HepG2 (cell line): ENCODE results near the gene WFDC5. TPM values are rescaled to one million over a fixed set of nuclear protein-coding genes. Genes with fewer than 3 reads are reported as not detected.
A peak's percentile ranks its signal among the peaks of the same experiment; 100 is the strongest.

Experiments used
- AGO1 ChIP-seq: fragments of 200-400 bp; formaldehyde crosslinking; IDR thresholded peaks from 2 replicates; pipeline ENCODE4 v1.6.1; 2017; ENCODE audit warnings: mild to moderate bottlenecking, low read depth, low read length, moderate library complexity; ENCODE audit not compliant: poor library complexity, severe bottlenecking
- BORCS8-MEF2B ChIP-seq: sonication (generic); formaldehyde crosslinking; IDR thresholded peaks from 2 replicates; pipeline ENCODE4 v1.8.0; 2022; ENCODE audit warnings: mild to moderate bottlenecking, missing genetic modification reagents
- FLYWCH1 ChIP-seq: sonication (generic); formaldehyde crosslinking; IDR thresholded peaks from 2 replicates; pipeline ENCODE4 v1.8.1; 2023; ENCODE audit warnings: mild to moderate bottlenecking, missing genetic modification reagents
- FOXA1 ChIP-seq, 2 experiments: fragments of 450-650 bp in 1 of 2; sonication (generic) in 1 of 2; formaldehyde crosslinking in 1 of 2; IDR thresholded peaks; 2 replicates each; pipeline versions ENCODE4 v1.4.0 to v1.6.1; 2016 to 2020; ENCODE audit warnings: missing genetic modification reagents in 1 of 2
- HIC2 ChIP-seq: sonication (generic); formaldehyde crosslinking; IDR thresholded peaks from 2 replicates; pipeline ENCODE4 v1.9.0; 2022; ENCODE audit warnings: low read depth, missing genetic modification reagents
- HNF1B ChIP-seq: sonication (generic); formaldehyde crosslinking; IDR thresholded peaks from 2 replicates; pipeline ENCODE4 v1.5.1; 2020; ENCODE audit warnings: mild to moderate bottlenecking, moderate library complexity, missing genetic modification reagents
- ISX ChIP-seq: sonication (generic); formaldehyde crosslinking; conservative IDR thresholded peaks from 2 replicates; pipeline ENCODE4 v1.5.0; 2020; ENCODE audit warnings: missing genetic modification reagents
- NFE2L2 ChIP-seq: fragments of 150-350 bp; IDR thresholded peaks from 2 replicates; pipeline ENCODE4 v1.6.1; 2014; ENCODE audit warnings: low read length
- NR2F1 ChIP-seq, 2 experiments: fragments of 450-650 bp in 1 of 2; formaldehyde crosslinking in 1 of 2; IDR thresholded peaks; 2 replicates each; pipeline versions ENCODE4 v1.5.0 to v1.6.1; 2016 to 2020; ENCODE audit warnings: mild to moderate bottlenecking in 1 of 2, missing compliant biosample characterization in 1 of 2, missing genetic modification reagents in 1 of 2, moderate library complexity in 1 of 2
- PHB2 ChIP-seq: fragments of 450-650 bp; IDR thresholded peaks from 2 replicates; pipeline ENCODE4 v1.6.1; 2018; ENCODE audit not compliant: partially characterized antibody
- SNAPC2 ChIP-seq: sonication (generic); formaldehyde crosslinking; IDR thresholded peaks from 2 replicates; pipeline ENCODE4 v1.8.1; 2022; ENCODE audit warnings: mild to moderate bottlenecking, missing genetic modification reagents
- SRF ChIP-seq: IDR thresholded peaks from 2 replicates; pipeline ENCODE4 v1.6.1; 2011; ENCODE audit warnings: mild to moderate bottlenecking, low read depth, low read length, moderate library complexity
- TEAD2 ChIP-seq: sonication (generic); formaldehyde crosslinking; IDR thresholded peaks from 2 replicates; pipeline ENCODE4 v1.9.0; 2021; ENCODE audit warnings: missing genetic modification reagents
- YY1 ChIP-seq: IDR thresholded peaks from 2 replicates; pipeline ENCODE4 v1.6.1; 2011; ENCODE audit warnings: low read length, low read depth, moderate library complexity, mild to moderate bottlenecking; ENCODE audit not compliant: insufficient read depth, insufficient replicate concordance
- ZBED4 ChIP-seq: sonication (generic); formaldehyde crosslinking; IDR thresholded peaks from 2 replicates; pipeline ENCODE4 v1.4.0; 2020; ENCODE audit warnings: missing genetic modification reagents, borderline replicate concordance
- ZBTB44 ChIP-seq: sonication (generic); formaldehyde crosslinking; IDR thresholded peaks from 2 replicates; pipeline ENCODE4 v1.4.0; 2020; ENCODE audit warnings: missing genetic modification reagents
- ZMYM4 ChIP-seq: sonication (generic); formaldehyde crosslinking; IDR thresholded peaks from 2 replicates; pipeline ENCODE4 v1.8.1; 2023; ENCODE audit warnings: mild to moderate bottlenecking, missing genetic modification reagents
- ZNF10 ChIP-seq: sonication (generic); formaldehyde crosslinking; IDR thresholded peaks from 2 replicates; pipeline ENCODE4 v1.4.0; 2020; ENCODE audit warnings: mild to moderate bottlenecking, low read depth, missing genetic modification reagents, borderline replicate concordance
- ZNF614 ChIP-seq: IDR thresholded peaks from 2 replicates; pipeline ENCODE4 v1.6.1; 2018; ENCODE audit warnings: missing biosample characterization, missing genetic modification reagents, inconsistent platforms, borderline replicate concordance
- ZSCAN20 ChIP-seq: sonication (generic); formaldehyde crosslinking; IDR thresholded peaks from 2 replicates; pipeline ENCODE4 v1.4.0; 2020; ENCODE audit warnings: missing genetic modification reagents, mild to moderate bottlenecking, borderline replicate concordance
- polyA plus RNA-seq, 8 experiments: library from polyadenylated mRNA; depleted of rRNA in 3 of 8; stranded (reverse) in 7 of 8; unstranded in 1 of 8; fragments of >200 nt; fragmentation: Illumina TruSeq in 4 of 8; extraction: Trizol in 4 of 8; gene quantifications; 2 replicates each; pipeline versions ENCODE4 v1.2.1 to v1.2.3, GENCODE V29; 2011 to 2016; ENCODE audit warnings: low read depth in 4 of 8, missing spikeins in 1 of 8, mixed read lengths in 1 of 8; ENCODE audit not compliant: insufficient read depth in 1 of 8
- total RNA-seq, 5 experiments: library from RNA; depleted of rRNA; stranded (reverse); fragments of >200 nt; fragmentation: Illumina TruSeq; extraction: Trizol; gene quantifications; 2 replicates each; pipeline ENCODE4 v1.2.3, GENCODE V29; 2016; ENCODE audit warnings: low read depth in 1 of 5
- TF ChIP-seq, protein P1 (sequence below): sonication (generic); formaldehyde crosslinking; IDR thresholded peaks from 2 replicates; pipeline ENCODE4 v1.8.1; 2023; ENCODE audit warnings: mild to moderate bottlenecking, missing genetic modification reagents

Gene WFDC5
- total and polyA plus RNA-seq, 2 of the 13 experiments (the other 11 are each of a cell fraction or from before 2014, with no cell fraction given) = not detected

GRCh38 chr20:45077559-45077958 lies 37.4 kb downstream of the WFDC5 start (continued):
- TF ChIP-seq FOXA1 (IDR thresholded peaks at IDR 0.05) = no peak
- TF ChIP-seq FOXA1 (CRISPR knock-in tag; IDR thresholded peaks at IDR 0.05) = peak; percentile 13; the same call in 1 of the 2 replicates
- no peak for TF ChIP-seq TEAD2 (CRISPR knock-in tag)
- peak; percentile 80 for TF ChIP-seq ZMYM4 (CRISPR knock-in tag)
- TF ChIP-seq ZNF614 (CRISPR knock-in tag) = no peak
- no peak for TF ChIP-seq ZBTB44 (CRISPR knock-in tag)
- TF ChIP-seq YY1 = no peak
- TF ChIP-seq HNF1B (CRISPR knock-in tag) = no peak
- TF ChIP-seq ZSCAN20 (CRISPR knock-in tag) = no peak
- TF ChIP-seq SRF = no peak
- TF ChIP-seq, protein P1, sequence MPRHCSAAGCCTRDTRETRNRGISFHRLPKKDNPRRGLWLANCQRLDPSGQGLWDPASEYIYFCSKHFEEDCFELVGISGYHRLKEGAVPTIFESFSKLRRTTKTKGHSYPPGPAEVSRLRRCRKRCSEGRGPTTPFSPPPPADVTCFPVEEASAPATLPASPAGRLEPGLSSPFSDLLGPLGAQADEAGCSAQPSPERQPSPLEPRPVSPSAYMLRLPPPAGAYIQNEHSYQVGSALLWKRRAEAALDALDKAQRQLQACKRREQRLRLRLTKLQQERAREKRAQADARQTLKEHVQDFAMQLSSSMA (CRISPR knock-in tag) = no peak
- TF ChIP-seq NR2F1 (CRISPR knock-in tag; IDR thresholded peaks at IDR 0.05) = peak; percentile 53 to 94
- TF ChIP-seq FLYWCH1 = no peak
- 0 out of 2 replicates have a peak, but pooled peaks have one; percentile 47 for TF ChIP-seq BORCS8-MEF2B (CRISPR knock-in tag)
- TF ChIP-seq NFE2L2 = no peak
- no peak for TF ChIP-seq PHB2
- TF ChIP-seq SNAPC2 (CRISPR knock-in tag) = no peak
- TF ChIP-seq ZNF10 (CRISPR knock-in tag) = no peak
- TF ChIP-seq ZBED4 (CRISPR knock-in tag) = peak; percentile 31; the same call in 1 of the 2 replicates
- no peak for TF ChIP-seq AGO1
- no peak for TF ChIP-seq HIC2 (CRISPR knock-in tag)
- TF ChIP-seq ISX (CRISPR knock-in tag) = no peak
